ENCODE data around the gene C1orf226.

DNA sequence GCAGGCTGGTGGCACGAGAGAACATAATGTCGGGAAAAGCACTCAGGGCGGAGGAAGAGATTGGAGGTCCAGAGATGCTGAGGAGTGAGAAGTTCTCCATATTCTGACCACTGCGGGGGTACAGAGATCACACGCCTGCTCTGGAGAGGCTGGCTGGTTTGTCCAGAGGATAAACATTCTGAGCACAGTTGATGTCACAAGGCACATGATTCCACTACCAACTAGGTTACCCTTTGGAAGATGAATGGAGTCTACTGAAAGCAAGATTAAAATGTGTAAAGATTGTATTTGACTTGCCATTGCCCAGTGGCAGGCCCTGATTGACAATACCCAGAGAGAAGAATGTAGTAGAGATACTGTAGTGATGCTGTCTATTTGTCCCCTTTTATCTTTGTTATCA lies 4.8 kb upstream of the C1orf226 start, which contains the start of gene SPATA46:
- TF ChIP-seq, protein P1, sequence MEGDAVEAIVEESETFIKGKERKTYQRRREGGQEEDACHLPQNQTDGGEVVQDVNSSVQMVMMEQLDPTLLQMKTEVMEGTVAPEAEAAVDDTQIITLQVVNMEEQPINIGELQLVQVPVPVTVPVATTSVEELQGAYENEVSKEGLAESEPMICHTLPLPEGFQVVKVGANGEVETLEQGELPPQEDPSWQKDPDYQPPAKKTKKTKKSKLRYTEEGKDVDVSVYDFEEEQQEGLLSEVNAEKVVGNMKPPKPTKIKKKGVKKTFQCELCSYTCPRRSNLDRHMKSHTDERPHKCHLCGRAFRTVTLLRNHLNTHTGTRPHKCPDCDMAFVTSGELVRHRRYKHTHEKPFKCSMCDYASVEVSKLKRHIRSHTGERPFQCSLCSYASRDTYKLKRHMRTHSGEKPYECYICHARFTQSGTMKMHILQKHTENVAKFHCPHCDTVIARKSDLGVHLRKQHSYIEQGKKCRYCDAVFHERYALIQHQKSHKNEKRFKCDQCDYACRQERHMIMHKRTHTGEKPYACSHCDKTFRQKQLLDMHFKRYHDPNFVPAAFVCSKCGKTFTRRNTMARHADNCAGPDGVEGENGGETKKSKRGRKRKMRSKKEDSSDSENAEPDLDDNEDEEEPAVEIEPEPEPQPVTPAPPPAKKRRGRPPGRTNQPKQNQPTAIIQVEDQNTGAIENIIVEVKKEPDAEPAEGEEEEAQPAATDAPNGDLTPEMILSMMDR (IDR thresholded peaks at IDR 0.05), result no peak
- TF ChIP-seq POLR2A (IDR thresholded peaks at IDR 0.05), result no peak

All from thyroid gland (tissue), 4 donors.